PC-9 (cell line): ENCODE measurements around the gene TGM1. TPM values are rescaled to one million over a fixed set of nuclear protein-coding genes. Genes with fewer than 3 reads are reported as not detected.

Source experiments
- BruUV-seq: library from RNA; stranded (reverse); fragments of 400-500 nt; replicated peaks from 2 replicates; lab custom pipeline; 2021; lab: Mats Ljungman, UMichigan
- CTCF ChIA-PET: fragments of 300-600 bp; sonication (Branson Sonifier 250); formaldehyde crosslinking; loops from one replicate; lab custom pipeline; 2022; ENCODE audit warnings: antibody characterized with exemption; lab: Charles Lee
- POLR2A ChIA-PET: fragments of 300-600 bp; sonication (Branson Sonifier 250); formaldehyde crosslinking; loops from one replicate; lab custom pipeline; 2022; ENCODE audit warnings: antibody characterized with exemption; ENCODE audit not compliant: unreplicated experiment; lab: Charles Lee
- DNase-seq, 2 experiments: peaks; one replicate each; pipeline versions ENCODE4 v3.0.0 to v3.0.0-alpha.2; 2015 to 2022; ENCODE audit warnings: mixed read lengths in 1 of 2
- H2AFZ ChIP-seq: fragments of 200-600 bp; sonication (generic); 2 replicates; pipeline ENCODE4 v1.8.1; 2017; ENCODE audit warnings: antibody characterized with exemption
- H3F3A ChIP-seq: fragments of 200-600 bp; sonication (generic); 2 replicates; pipeline ENCODE4 v1.8.1; 2017; ENCODE audit warnings: antibody characterized with exemption, mild to moderate bottlenecking, low read depth; ENCODE audit not compliant: insufficient read depth
- H3K27ac ChIP-seq: fragments of 200-600 bp; sonication (generic); 2 replicates; pipeline ENCODE4 v1.6.1; 2016; ENCODE audit warnings: mixed run types
- H3K27me3 ChIP-seq: fragments of 200-600 bp; sonication (generic); 2 replicates; pipeline ENCODE4 v1.6.1; 2016; ENCODE audit warnings: low read depth, mixed run types; ENCODE audit not compliant: insufficient read depth
- H3K36me3 ChIP-seq: fragments of 200-600 bp; sonication (generic); 2 replicates; pipeline ENCODE4 v1.6.1; 2016; ENCODE audit warnings: low read depth, mixed run types
- H3K4me1 ChIP-seq: fragments of 200-600 bp; sonication (generic); replicated peaks from 2 replicates; pipeline ENCODE4 v1.6.1; 2016; ENCODE audit warnings: mixed run types; ENCODE audit not compliant: insufficient read depth
- H3K4me2 ChIP-seq: fragments of 200-600 bp; sonication (generic); 2 replicates; pipeline ENCODE4 v1.6.1; 2017; ENCODE audit warnings: mixed run types
- H3K4me3 ChIP-seq: fragments of 200-600 bp; sonication (generic); 2 replicates; pipeline ENCODE4 v1.6.1; 2016; ENCODE audit warnings: mixed run types
- H3K79me2 ChIP-seq: fragments of 200-600 bp; sonication (generic); 2 replicates; pipeline ENCODE4 v1.6.1; 2017; ENCODE audit warnings: low read depth, mixed run types
- H3K9me2 ChIP-seq: fragments of 200-600 bp; sonication (generic); 2 replicates; pipeline ENCODE4 v1.8.1; 2017; ENCODE audit warnings: mild to moderate bottlenecking; ENCODE audit not compliant: insufficient read depth
- H3K9me3 ChIP-seq: fragments of 200-600 bp; sonication (generic); 2 replicates; pipeline ENCODE4 v1.8.1; 2016; ENCODE audit warnings: low read depth; ENCODE audit not compliant: insufficient read depth
- H4K20me1 ChIP-seq: fragments of 200-600 bp; sonication (generic); 2 replicates; pipeline ENCODE4 v1.8.1; 2017; ENCODE audit not compliant: insufficient read depth
- CTCF ChIP-seq: fragments of 200-600 bp; sonication (generic); conservative IDR thresholded peaks from 2 replicates; pipeline ENCODE4 v1.6.1; 2017; ENCODE audit warnings: mixed run types, antibody characterized with exemption, mild to moderate bottlenecking, moderate library complexity
- EZH2 ChIP-seq: fragments of 200-600 bp; sonication (generic); IDR thresholded peaks from 2 replicates; pipeline ENCODE4 v1.8.0; 2017; ENCODE audit warnings: antibody characterized with exemption, low read depth
- intact Hi-C: fragments of 100-400 bp; cut with micrococcal nuclease; formaldehyde crosslinking; loops from one replicate; pipeline ENCODE4 v1.10.0; 2022; ENCODE audit not compliant: unreplicated experiment
- total RNA-seq: library from RNA; stranded (reverse); gene quantifications from 2 replicates; pipeline ENCODE4 v1.2.3, GENCODE V29; 2021

Gene TGM1
- total RNA-seq, 1 experiment from 2014 or later, result 7.2 TPM

- TF ChIP-seq CTCF (peak; percentile 45), EZH2 (no peak)
- Histone ChIP-seq H3K9me2 (no peaks in the 10 kb centered on the region), H3K27ac (0 out of 2 replicates have a peak overlapping the region, but pooled peaks have one; percentile 26), H3K4me3 (no peak overlapping the region), H3K79me2 (no peaks in the 10 kb centered on the region), H4K20me1 (no peaks in the 10 kb centered on the region), H3K4me2 (no peak overlapping the region; the same call in 1 of the 2 replicates), H3K27me3 (no peaks in the 10 kb centered on the region), H3K4me1 (peaks cover 8% of the 10 kb centered on the region), H3F3A (peaks cover 10% of the 10 kb centered on the region), H2AFZ (no peak overlapping the region), H3K9me3 (no peaks in the 10 kb centered on the region), H3K36me3 (no peaks in the 10 kb centered on the region)
- POLR2A ChIA-PET, result no interaction called here
- peak in 1 of 2 experiments; percentile 51 for DNase-seq
- CTCF ChIA-PET, result no interaction called here
- BruUV-seq, result no TSS peak
- intact Hi-C loops, result no loop called here
Observed at GRCh38 chr14:24279301-24280186, 16.6 kb upstream of the TGM1 start.

- H3K4me1 ChIP-seq, result peaks cover 19% of the 10 kb centered on the region
- H3K27ac ChIP-seq, result no peak overlapping the region
- H3K4me2 ChIP-seq, result no peak overlapping the region
- H3K9me3 ChIP-seq, result no peaks in the 10 kb centered on the region
- H3F3A ChIP-seq, result peaks cover 21% of the 10 kb centered on the region
- H3K9me2 ChIP-seq, result no peaks in the 10 kb centered on the region
- intact Hi-C loops, result no loop called here
- H3K27me3 ChIP-seq, result no peaks in the 10 kb centered on the region
- no TSS peak for BruUV-seq
- no peak for TF ChIP-seq EZH2
- no peak for TF ChIP-seq CTCF
- no peak overlapping the region for H3K4me3 ChIP-seq
- no peaks in the 10 kb centered on the region for H3K79me2 ChIP-seq
- no peaks in the 10 kb centered on the region for H4K20me1 ChIP-seq
- no peak for DNase-seq
- CTCF ChIA-PET, result no interaction called here
- no peaks in the 10 kb centered on the region for H3K36me3 ChIP-seq
- H2AFZ ChIP-seq, result no peak overlapping the region
- POLR2A ChIA-PET, result no interaction called here
Observed at GRCh38 chr14:24278424-24278823, 15.4 kb upstream of the TGM1 start.

GRCh38 chr14:24277606-24278321 lies 14.8 kb upstream of the TGM1 start:
- Histone ChIP-seq H3K9me3 (no peaks in the 10 kb centered on the region), H3K79me2 (no peaks in the 10 kb centered on the region), H3F3A (peaks cover 21% of the 10 kb centered on the region), H3K4me3 (no peak overlapping the region), H3K27me3 (no peaks in the 10 kb centered on the region), H3K27ac (no peak overlapping the region), H3K4me2 (no peak overlapping the region), H4K20me1 (no peaks in the 10 kb centered on the region), H3K9me2 (no peaks in the 10 kb centered on the region), H3K36me3 (no peaks in the 10 kb centered on the region), H2AFZ (no peak overlapping the region), H3K4me1 (peaks cover 20% of the 10 kb centered on the region)
- CTCF ChIA-PET, result no interaction called here
- intact Hi-C loops, result no loop called here
- no peak for TF ChIP-seq EZH2
- TF ChIP-seq CTCF, result no peak
- BruUV-seq, result no TSS peak
- POLR2A ChIA-PET, result no interaction called here
- no peak for DNase-seq
